PC-3 (cell line): ENCODE data around the gene TMEM131L. TPM values are rescaled to one million over a fixed set of nuclear protein-coding genes. Genes with fewer than 3 reads are reported as not detected.

Experiments
- ATAC-seq: fragments of 200-7000 bp; cut with Tn5 transposase; 2 replicates; pipeline ENCODE4 v1.9.1; 2020; ENCODE audit warnings: mild to moderate bottlenecking, moderate library complexity
- BruUV-seq: library from RNA; stranded (reverse); fragments of 400-500 nt; replicated peaks from 2 replicates; lab custom pipeline; 2021; lab: Mats Ljungman, UMichigan
- CTCF ChIA-PET: fragments of 300-600 bp; sonication (Branson Sonifier 250); formaldehyde crosslinking; loops from one replicate; lab custom pipeline; 2022; ENCODE audit warnings: antibody characterized with exemption; lab: Charles Lee
- POLR2A ChIA-PET: fragments of 300-600 bp; sonication (Branson Sonifier 250); formaldehyde crosslinking; loops from one replicate; lab custom pipeline; 2022; ENCODE audit warnings: antibody characterized with exemption; ENCODE audit not compliant: unreplicated experiment; lab: Charles Lee
- DNase-seq: peaks from one replicate; pipeline ENCODE4 v3.0.0-alpha.2; 2015
- H2AFZ ChIP-seq: fragments of 300-600 bp; sonication (generic); 2 replicates; pipeline ENCODE4 v1.6.0; 2016; ENCODE audit warnings: antibody characterized with exemption, low read length
- H3F3A ChIP-seq: fragments of 300-600 bp; sonication (generic); one replicate; pipeline ENCODE4 v1.6.0; 2017; ENCODE audit warnings: antibody characterized with exemption, low read length, control low read depth, mild to moderate bottlenecking; ENCODE audit not compliant: unreplicated experiment
- H3K27ac ChIP-seq: fragments of 300-600 bp; sonication (generic); 2 replicates; pipeline ENCODE4 v1.5.1; 2016; ENCODE audit warnings: mild to moderate bottlenecking, low read length
- H3K27me3 ChIP-seq: fragments of 300-600 bp; sonication (generic); 2 replicates; pipeline ENCODE4 v1.6.1; 2016; ENCODE audit warnings: low read length, mixed read lengths
- H3K36me3 ChIP-seq: fragments of 300-600 bp; sonication (generic); 2 replicates; pipeline ENCODE4 v1.6.1; 2016; ENCODE audit warnings: low read depth, mixed run types, low read length, mixed read lengths
- H3K4me1 ChIP-seq: fragments of 300-600 bp; sonication (generic); 2 replicates; pipeline ENCODE4 v1.5.1; 2016; ENCODE audit warnings: low read length; ENCODE audit not compliant: insufficient read depth
- H3K4me2 ChIP-seq: fragments of 300-600 bp; sonication (generic); 2 replicates; pipeline ENCODE4 v1.6.0; 2016; ENCODE audit warnings: low read length
- H3K4me3 ChIP-seq: fragments of 300-600 bp; sonication (generic); 2 replicates; pipeline ENCODE4 v1.5.1; 2016; ENCODE audit warnings: mild to moderate bottlenecking, low read length, mixed read lengths
- H3K79me2 ChIP-seq: fragments of 300-600 bp; sonication (generic); 2 replicates; pipeline ENCODE4 v1.6.1; 2017; ENCODE audit warnings: low read length, mixed read lengths
- H3K9ac ChIP-seq: fragments of 300-600 bp; sonication (generic); 2 replicates; pipeline ENCODE4 v1.6.0; 2016; ENCODE audit warnings: mild to moderate bottlenecking, low read length
- H3K9me2 ChIP-seq: fragments of 300-600 bp; sonication (generic); replicated peaks from 2 replicates; pipeline ENCODE4 v1.6.1; 2016; ENCODE audit warnings: mixed run types, low read length, mixed read lengths
- H3K9me3 ChIP-seq: fragments of 300-600 bp; sonication (generic); 2 replicates; pipeline ENCODE4 v1.6.1; 2016; ENCODE audit warnings: low read length, mixed read lengths
- H4K20me1 ChIP-seq: fragments of 300-600 bp; sonication (generic); 2 replicates; pipeline ENCODE4 v1.6.1; 2016; ENCODE audit warnings: low read length, mixed read lengths
- EZH2 ChIP-seq: fragments of 300-600 bp; sonication (generic); IDR thresholded peaks from one replicate; pipeline ENCODE4 v1.6.1; 2017; ENCODE audit warnings: antibody characterized with exemption, mild to moderate bottlenecking, low read length; ENCODE audit not compliant: unreplicated experiment
- EZH2phosphoT487 ChIP-seq: fragments of 300-600 bp; sonication (generic); IDR thresholded peaks from 2 replicates; pipeline ENCODE4 v1.6.1; 2018; ENCODE audit warnings: mild to moderate bottlenecking, antibody characterized with exemption, low read length, borderline replicate concordance
- intact Hi-C: fragments of 100-400 bp; cut with micrococcal nuclease; formaldehyde crosslinking; loops from 2 replicates; pipeline ENCODE4 v1.9.0; 2023
- total RNA-seq: library from RNA; depleted of rRNA; stranded (reverse); fragments of >200 nt; gene quantifications from 2 replicates; pipeline ENCODE4 v1.2.3, GENCODE V29; 2014
- TF ChIP-seq, protein P1 (sequence below): fragments of 300-600 bp; sonication (generic); conservative IDR thresholded peaks from 2 replicates; pipeline ENCODE4 v1.5.1; 2017; ENCODE audit warnings: antibody characterized with exemption, low read depth, mild to moderate bottlenecking, low read length

The TMEM131L gene
- total RNA-seq, 1 experiment from 2014 or later = 7.7 TPM

- H3F3A ChIP-seq = no peaks in the 10 kb centered on the region
- CTCF ChIA-PET = no interaction called here
- ATAC-seq = no peak
These were observed 76.7 kb downstream of the TMEM131L start for GRCh38 chr4:153542834-153543233.

DNA sequence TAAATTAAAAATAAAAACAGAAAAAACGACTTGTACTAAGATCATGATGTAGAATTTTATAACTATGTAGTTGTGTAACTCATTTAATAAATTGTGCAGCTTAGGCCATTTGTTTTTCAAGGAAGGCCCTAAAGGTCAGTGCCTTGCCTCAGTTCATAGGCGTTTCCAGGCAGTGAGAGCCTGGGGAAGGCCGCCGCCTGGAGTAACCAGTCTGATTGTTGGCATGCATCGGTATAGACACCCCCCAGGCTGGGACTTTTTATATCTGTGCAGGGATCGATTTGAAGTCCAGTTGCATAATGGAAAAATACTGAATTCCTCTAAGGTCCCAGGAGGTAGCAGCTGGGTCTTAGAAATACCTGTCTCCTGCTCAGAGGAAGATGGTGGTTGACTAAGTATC, 77.2 kb downstream of the TMEM131L start:
- ATAC-seq (no peak), DNase-seq (no peak)
- H3K9ac ChIP-seq = no peak overlapping the region
- H3F3A ChIP-seq = no peaks in the 10 kb centered on the region
- no peaks in the 10 kb centered on the region; the same call in 1 of the 2 replicates for H3K4me1 ChIP-seq
- TF ChIP-seq, protein P1, sequence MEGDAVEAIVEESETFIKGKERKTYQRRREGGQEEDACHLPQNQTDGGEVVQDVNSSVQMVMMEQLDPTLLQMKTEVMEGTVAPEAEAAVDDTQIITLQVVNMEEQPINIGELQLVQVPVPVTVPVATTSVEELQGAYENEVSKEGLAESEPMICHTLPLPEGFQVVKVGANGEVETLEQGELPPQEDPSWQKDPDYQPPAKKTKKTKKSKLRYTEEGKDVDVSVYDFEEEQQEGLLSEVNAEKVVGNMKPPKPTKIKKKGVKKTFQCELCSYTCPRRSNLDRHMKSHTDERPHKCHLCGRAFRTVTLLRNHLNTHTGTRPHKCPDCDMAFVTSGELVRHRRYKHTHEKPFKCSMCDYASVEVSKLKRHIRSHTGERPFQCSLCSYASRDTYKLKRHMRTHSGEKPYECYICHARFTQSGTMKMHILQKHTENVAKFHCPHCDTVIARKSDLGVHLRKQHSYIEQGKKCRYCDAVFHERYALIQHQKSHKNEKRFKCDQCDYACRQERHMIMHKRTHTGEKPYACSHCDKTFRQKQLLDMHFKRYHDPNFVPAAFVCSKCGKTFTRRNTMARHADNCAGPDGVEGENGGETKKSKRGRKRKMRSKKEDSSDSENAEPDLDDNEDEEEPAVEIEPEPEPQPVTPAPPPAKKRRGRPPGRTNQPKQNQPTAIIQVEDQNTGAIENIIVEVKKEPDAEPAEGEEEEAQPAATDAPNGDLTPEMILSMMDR = no peak
- no peak for TF ChIP-seq EZH2
- no peak for TF ChIP-seq EZH2phosphoT487
- H3K27ac ChIP-seq = no peak overlapping the region
- no peaks in the 10 kb centered on the region for H4K20me1 ChIP-seq
- intact Hi-C loops = no loop called here
- H3K36me3 ChIP-seq = no peaks in the 10 kb centered on the region
- no peak overlapping the region for H3K4me2 ChIP-seq
- BruUV-seq = no TSS peak
- H2AFZ ChIP-seq = no peak overlapping the region
- POLR2A ChIA-PET = no interaction called here
- no peaks in the 10 kb centered on the region for H3K9me3 ChIP-seq
- CTCF ChIA-PET = no interaction called here
- no peaks in the 10 kb centered on the region for H3K27me3 ChIP-seq
- H3K9me2 ChIP-seq = no peaks in the 10 kb centered on the region
- H3K4me3 ChIP-seq = no peak overlapping the region
- H3K79me2 ChIP-seq = no peaks in the 10 kb centered on the region

More at GRCh38 chr4:153542834-153543233, 76.7 kb downstream of the TMEM131L start:
- no peak overlapping the region for H3K4me2 ChIP-seq
- no peaks in the 10 kb centered on the region for H3K27me3 ChIP-seq
- H3K9me3 ChIP-seq = no peaks in the 10 kb centered on the region
- no peaks in the 10 kb centered on the region; the same call in 1 of the 2 replicates for H3K4me1 ChIP-seq
- DNase-seq = no peak
- intact Hi-C loops = no loop called here
- no peaks in the 10 kb centered on the region for H3K36me3 ChIP-seq
- no peaks in the 10 kb centered on the region for H3K79me2 ChIP-seq
- no peak overlapping the region for H3K27ac ChIP-seq
- no peaks in the 10 kb centered on the region for H3K9me2 ChIP-seq
- no peak overlapping the region for H2AFZ ChIP-seq
- POLR2A ChIA-PET = no interaction called here
- H3K9ac ChIP-seq = no peak overlapping the region
- H3K4me3 ChIP-seq = no peak overlapping the region
- H4K20me1 ChIP-seq = no peaks in the 10 kb centered on the region
- TF ChIP-seq, protein P1 = peak; percentile 34; the same call in 1 of the 2 replicates
- no peak for TF ChIP-seq EZH2
- no peak for TF ChIP-seq EZH2phosphoT487
- no TSS peak for BruUV-seq

GRCh38 chr4:153545822-153546221, 79.7 kb downstream of the TMEM131L start:
- intact Hi-C loops = no loop called here
- DNase-seq = no peak

More at GRCh38 chr4:153545822-153546221, 79.7 kb downstream of the TMEM131L start:
- Histone ChIP-seq H3F3A (no peaks in the 10 kb centered on the region), H3K36me3 (no peaks in the 10 kb centered on the region), H4K20me1 (no peaks in the 10 kb centered on the region), H3K4me1 (no peaks in the 10 kb centered on the region; the same call in 1 of the 2 replicates), H3K4me3 (no peak overlapping the region), H3K9me3 (no peaks in the 10 kb centered on the region), H3K9me2 (no peaks in the 10 kb centered on the region), H3K27ac (no peak overlapping the region), H2AFZ (no peak overlapping the region), H3K27me3 (no peaks in the 10 kb centered on the region), H3K4me2 (no peak overlapping the region), H3K79me2 (no peaks in the 10 kb centered on the region), H3K9ac (no peak overlapping the region)
- no TSS peak for BruUV-seq
- TF ChIP-seq EZH2phosphoT487 (no peak), EZH2 (no peak)
- TF ChIP-seq, protein P1 = no peak
- ATAC-seq = no peak
- CTCF ChIA-PET = no interaction called here
- POLR2A ChIA-PET = no interaction called here
